ENCODE results near the gene SLC16A2. TPM values are rescaled to one million over a fixed set of nuclear protein-coding genes. Genes with fewer than 3 reads are reported as not detected.

SLC16A2 gene
- polyA plus RNA-seq, 3 donors: not detected

DNA sequence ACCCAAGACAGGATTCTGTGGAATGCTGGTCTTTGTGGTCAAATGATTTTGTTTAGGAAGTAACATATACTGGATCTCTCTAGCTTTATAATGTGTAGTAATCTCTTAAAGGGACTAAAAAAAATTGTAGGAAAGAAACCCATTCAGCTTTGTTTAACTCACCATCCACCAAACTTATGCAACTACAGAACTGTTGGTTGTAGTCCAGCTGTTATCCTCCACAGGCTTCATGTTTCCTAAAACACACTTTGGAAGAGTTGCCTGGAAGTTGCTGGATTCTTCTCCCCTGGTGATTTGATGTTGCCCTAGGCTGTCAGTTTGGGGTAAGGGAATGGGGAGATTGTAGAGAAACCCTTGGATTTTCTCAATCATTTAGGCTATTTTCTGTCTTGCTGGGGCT lies 103.8 kb downstream of the SLC16A2 start:
- intact Hi-C loops (cut with micrococcal nuclease): no loop called here
- Mint-ChIP-seq H3K36me3 (no peaks in the 10 kb centered on the region), H3K9me3 (peaks cover 0 to 4% (median 0%) of the 10 kb centered on the region in 7 donors), H3K4me1 (no peaks in the 10 kb centered on the region), H3K27me3 (ENCODE audit: low read depth in 3 of 3) (peaks cover 0 to 2% (median 2%) of the 10 kb centered on the region in 3 donors), H3K4me3 (no peak overlapping the region), H3K27ac (no peak overlapping the region)
- Histone ChIP-seq H3K9ac (ENCODE audit: insufficient read depth, low read length, poor library complexity, severe bottlenecking) (no peak overlapping the region), H3K4me3 (replicated peaks in 1 of 3; ENCODE audit: low read depth in 2 of 3, low read length in 3 of 3) (no peak overlapping the region), H3K9me3 (replicated peaks in 1 of 2; ENCODE audit: control insufficient read depth in 1 of 2, insufficient read depth in 1 of 2, low read length in 2 of 2) (no peaks in the 10 kb centered on the region), H3K27me3 (ENCODE audit: control insufficient read depth in 2 of 2, insufficient read depth in 2 of 2, low read length in 2 of 2) (no peaks in the 10 kb centered on the region), H3K27ac (ENCODE audit: low read depth in 1 of 2, low read length in 2 of 2) (no peak overlapping the region), H3K79me2 (ENCODE audit: insufficient read depth, low read length) (no peaks in the 10 kb centered on the region), H3K4me1 (ENCODE audit: control insufficient read depth in 1 of 2, insufficient read depth in 2 of 2, low read length in 2 of 2) (no peaks in the 10 kb centered on the region), H3K36me3 (replicated peaks in 1 of 2; ENCODE audit: control insufficient read depth in 1 of 2, insufficient read depth in 2 of 2, low read length in 2 of 2) (no peaks in the 10 kb centered on the region), H3K4me2 (replicated peaks; ENCODE audit: extremely low read depth, low read length, poor library complexity, severe bottlenecking) (no peak overlapping the region), H4K20me1 (ENCODE audit: insufficient read depth, low read length) (no peaks in the 10 kb centered on the region), H2AFZ (ENCODE audit: insufficient read depth, low read depth, low read length, poor library complexity, severe bottlenecking) (no peak overlapping the region)
- TF ChIP-seq, protein P1, sequence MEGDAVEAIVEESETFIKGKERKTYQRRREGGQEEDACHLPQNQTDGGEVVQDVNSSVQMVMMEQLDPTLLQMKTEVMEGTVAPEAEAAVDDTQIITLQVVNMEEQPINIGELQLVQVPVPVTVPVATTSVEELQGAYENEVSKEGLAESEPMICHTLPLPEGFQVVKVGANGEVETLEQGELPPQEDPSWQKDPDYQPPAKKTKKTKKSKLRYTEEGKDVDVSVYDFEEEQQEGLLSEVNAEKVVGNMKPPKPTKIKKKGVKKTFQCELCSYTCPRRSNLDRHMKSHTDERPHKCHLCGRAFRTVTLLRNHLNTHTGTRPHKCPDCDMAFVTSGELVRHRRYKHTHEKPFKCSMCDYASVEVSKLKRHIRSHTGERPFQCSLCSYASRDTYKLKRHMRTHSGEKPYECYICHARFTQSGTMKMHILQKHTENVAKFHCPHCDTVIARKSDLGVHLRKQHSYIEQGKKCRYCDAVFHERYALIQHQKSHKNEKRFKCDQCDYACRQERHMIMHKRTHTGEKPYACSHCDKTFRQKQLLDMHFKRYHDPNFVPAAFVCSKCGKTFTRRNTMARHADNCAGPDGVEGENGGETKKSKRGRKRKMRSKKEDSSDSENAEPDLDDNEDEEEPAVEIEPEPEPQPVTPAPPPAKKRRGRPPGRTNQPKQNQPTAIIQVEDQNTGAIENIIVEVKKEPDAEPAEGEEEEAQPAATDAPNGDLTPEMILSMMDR (IDR thresholded peaks at IDR 0.05): no peak
- DNase-seq: no peak

DNA sequence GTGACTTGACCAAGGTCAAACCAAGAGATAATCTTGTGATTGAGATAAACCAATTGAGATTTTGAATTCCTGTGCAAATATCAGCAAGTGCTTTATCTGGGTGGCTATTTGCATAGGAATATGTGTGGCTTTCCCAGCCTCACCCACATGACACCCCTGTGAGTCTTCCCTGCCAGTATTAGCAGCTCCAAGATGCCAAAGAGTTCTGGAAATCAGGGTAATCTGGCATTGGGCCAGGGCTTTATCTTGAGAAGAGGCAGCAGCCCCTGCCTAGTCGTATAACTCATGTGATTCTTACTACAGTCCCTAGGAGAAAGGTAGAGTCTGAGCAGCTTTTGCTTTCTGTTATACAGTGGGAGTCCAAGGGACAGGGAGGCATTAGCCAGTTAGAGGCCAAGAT lies 105.5 kb downstream of the SLC16A2 start:
- no peak overlapping the region for H3K4me3 ChIP-seq (replicated peaks in 1 of 3; ENCODE audit: low read depth in 2 of 3, low read length in 3 of 3)
- no peaks in the 10 kb centered on the region for H3K27me3 ChIP-seq (ENCODE audit: control insufficient read depth in 2 of 2, insufficient read depth in 2 of 2, low read length in 2 of 2)
- H3K4me2 ChIP-seq (replicated peaks; ENCODE audit: extremely low read depth, low read length, poor library complexity, severe bottlenecking): no peak overlapping the region
- no peaks in the 10 kb centered on the region for H3K36me3 ChIP-seq (replicated peaks in 1 of 2; ENCODE audit: control insufficient read depth in 1 of 2, insufficient read depth in 2 of 2, low read length in 2 of 2)
- intact Hi-C loops (cut with micrococcal nuclease): no loop called here
- no CpG with 5 or more reads among the region's 1 CpG for WGBS (ENCODE audit: insufficient coverage)
- no peaks in the 10 kb centered on the region for H3K79me2 ChIP-seq (ENCODE audit: insufficient read depth, low read length)
- H3K9me3 Mint-ChIP-seq: peaks cover 0 to 4% (median 0%) of the 10 kb centered on the region in 7 donors
- H3K36me3 Mint-ChIP-seq: no peaks in the 10 kb centered on the region
- peaks cover 0 to 2% (median 2%) of the 10 kb centered on the region in 3 donors for H3K27me3 Mint-ChIP-seq (ENCODE audit: low read depth in 3 of 3)
- H2AFZ ChIP-seq (ENCODE audit: insufficient read depth, low read depth, low read length, poor library complexity, severe bottlenecking): no peak overlapping the region
- DNase-seq: no peak
- TF ChIP-seq, protein P1 (IDR thresholded peaks at IDR 0.05): no peak
- no peaks in the 10 kb centered on the region for H3K9me3 ChIP-seq (replicated peaks in 1 of 2; ENCODE audit: control insufficient read depth in 1 of 2, insufficient read depth in 1 of 2, low read length in 2 of 2)
- no peak overlapping the region for H3K27ac ChIP-seq (ENCODE audit: low read depth in 1 of 2, low read length in 2 of 2)
- no peak overlapping the region for H3K27ac Mint-ChIP-seq
- no peaks in the 10 kb centered on the region for H4K20me1 ChIP-seq (ENCODE audit: insufficient read depth, low read length)
- H3K4me1 ChIP-seq (ENCODE audit: control insufficient read depth in 1 of 2, insufficient read depth in 2 of 2, low read length in 2 of 2): no peaks in the 10 kb centered on the region
- no peak overlapping the region for H3K4me3 Mint-ChIP-seq
- H3K9ac ChIP-seq (ENCODE audit: insufficient read depth, low read length, poor library complexity, severe bottlenecking): no peak overlapping the region
- H3K4me1 Mint-ChIP-seq: no peaks in the 10 kb centered on the region

Measured in CD14-positive monocyte (primary cell).